ENCODE data around the gene TOX3.

DNA sequence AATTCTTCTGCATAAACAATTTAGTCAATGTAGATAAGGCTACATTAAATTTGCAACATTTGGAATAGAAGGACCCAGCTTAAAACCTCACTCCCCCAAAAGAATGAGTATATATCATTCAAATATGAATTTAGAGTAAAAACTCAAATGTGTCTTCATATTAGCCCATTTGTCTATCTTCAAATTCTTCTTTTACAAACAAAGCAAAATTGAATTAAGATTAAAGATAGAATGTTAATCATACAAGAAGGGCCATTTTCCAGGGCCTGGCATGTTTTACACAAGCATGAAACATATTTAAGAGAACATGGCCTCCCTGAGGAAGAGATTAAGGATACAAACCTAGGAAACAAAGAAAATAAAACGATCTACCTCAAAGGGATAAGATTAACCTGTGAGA lies 8.4 kb downstream of the TOX3 start:
- TF ChIP-seq ZNF8 (CRISPR knock-in tag; IDR thresholded peaks at IDR 0.05): no peak
- TF ChIP-seq, protein P1, sequence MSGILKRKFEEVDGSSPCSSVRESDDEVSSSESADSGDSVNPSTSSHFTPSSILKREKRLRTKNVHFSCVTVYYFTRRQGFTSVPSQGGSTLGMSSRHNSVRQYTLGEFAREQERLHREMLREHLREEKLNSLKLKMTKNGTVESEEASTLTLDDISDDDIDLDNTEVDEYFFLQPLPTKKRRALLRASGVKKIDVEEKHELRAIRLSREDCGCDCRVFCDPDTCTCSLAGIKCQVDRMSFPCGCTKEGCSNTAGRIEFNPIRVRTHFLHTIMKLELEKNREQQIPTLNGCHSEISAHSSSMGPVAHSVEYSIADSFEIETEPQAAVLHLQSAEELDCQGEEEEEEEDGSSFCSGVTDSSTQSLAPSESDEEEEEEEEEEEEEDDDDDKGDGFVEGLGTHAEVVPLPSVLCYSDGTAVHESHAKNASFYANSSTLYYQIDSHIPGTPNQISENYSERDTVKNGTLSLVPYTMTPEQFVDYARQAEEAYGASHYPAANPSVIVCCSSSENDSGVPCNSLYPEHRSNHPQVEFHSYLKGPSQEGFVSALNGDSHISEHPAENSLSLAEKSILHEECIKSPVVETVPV (CRISPR knock-in tag; IDR thresholded peaks at IDR 0.05): no peak
- no peak for TF ChIP-seq ESRRG (CRISPR knock-in tag; IDR thresholded peaks at IDR 0.05)
- TF ChIP-seq, protein P2, sequence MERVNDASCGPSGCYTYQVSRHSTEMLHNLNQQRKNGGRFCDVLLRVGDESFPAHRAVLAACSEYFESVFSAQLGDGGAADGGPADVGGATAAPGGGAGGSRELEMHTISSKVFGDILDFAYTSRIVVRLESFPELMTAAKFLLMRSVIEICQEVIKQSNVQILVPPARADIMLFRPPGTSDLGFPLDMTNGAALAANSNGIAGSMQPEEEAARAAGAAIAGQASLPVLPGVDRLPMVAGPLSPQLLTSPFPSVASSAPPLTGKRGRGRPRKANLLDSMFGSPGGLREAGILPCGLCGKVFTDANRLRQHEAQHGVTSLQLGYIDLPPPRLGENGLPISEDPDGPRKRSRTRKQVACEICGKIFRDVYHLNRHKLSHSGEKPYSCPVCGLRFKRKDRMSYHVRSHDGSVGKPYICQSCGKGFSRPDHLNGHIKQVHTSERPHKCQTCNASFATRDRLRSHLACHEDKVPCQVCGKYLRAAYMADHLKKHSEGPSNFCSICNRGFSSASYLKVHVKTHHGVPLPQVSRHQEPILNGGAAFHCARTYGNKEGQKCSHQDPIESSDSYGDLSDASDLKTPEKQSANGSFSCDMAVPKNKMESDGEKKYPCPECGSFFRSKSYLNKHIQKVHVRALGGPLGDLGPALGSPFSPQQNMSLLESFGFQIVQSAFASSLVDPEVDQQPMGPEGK (CRISPR knock-in tag; IDR thresholded peaks at IDR 0.05; ENCODE audit: borderline replicate concordance): no peak
- TF ChIP-seq ZFP30 (CRISPR knock-in tag; IDR thresholded peaks at IDR 0.05): no peak
- no peak for TF ChIP-seq RARB (CRISPR knock-in tag; IDR thresholded peaks at IDR 0.05)
- TF ChIP-seq, protein P3, sequence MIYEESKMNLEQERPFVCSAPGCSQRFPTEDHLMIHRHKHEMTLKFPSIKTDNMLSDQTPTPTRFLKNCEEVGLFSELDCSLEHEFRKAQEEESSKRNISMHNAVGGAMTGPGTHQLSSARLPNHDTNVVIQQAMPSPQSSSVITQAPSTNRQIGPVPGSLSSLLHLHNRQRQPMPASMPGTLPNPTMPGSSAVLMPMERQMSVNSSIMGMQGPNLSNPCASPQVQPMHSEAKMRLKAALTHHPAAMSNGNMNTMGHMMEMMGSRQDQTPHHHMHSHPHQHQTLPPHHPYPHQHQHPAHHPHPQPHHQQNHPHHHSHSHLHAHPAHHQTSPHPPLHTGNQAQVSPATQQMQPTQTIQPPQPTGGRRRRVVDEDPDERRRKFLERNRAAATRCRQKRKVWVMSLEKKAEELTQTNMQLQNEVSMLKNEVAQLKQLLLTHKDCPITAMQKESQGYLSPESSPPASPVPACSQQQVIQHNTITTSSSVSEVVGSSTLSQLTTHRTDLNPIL (CRISPR knock-in tag; IDR thresholded peaks at IDR 0.05; ENCODE audit: low read depth): no peak
- no peak for TF ChIP-seq TOX (CRISPR knock-in tag; IDR thresholded peaks at IDR 0.05; ENCODE audit: borderline replicate concordance)
